ENCODE data around the gene AGMAT.

The AGMAT gene

DNA sequence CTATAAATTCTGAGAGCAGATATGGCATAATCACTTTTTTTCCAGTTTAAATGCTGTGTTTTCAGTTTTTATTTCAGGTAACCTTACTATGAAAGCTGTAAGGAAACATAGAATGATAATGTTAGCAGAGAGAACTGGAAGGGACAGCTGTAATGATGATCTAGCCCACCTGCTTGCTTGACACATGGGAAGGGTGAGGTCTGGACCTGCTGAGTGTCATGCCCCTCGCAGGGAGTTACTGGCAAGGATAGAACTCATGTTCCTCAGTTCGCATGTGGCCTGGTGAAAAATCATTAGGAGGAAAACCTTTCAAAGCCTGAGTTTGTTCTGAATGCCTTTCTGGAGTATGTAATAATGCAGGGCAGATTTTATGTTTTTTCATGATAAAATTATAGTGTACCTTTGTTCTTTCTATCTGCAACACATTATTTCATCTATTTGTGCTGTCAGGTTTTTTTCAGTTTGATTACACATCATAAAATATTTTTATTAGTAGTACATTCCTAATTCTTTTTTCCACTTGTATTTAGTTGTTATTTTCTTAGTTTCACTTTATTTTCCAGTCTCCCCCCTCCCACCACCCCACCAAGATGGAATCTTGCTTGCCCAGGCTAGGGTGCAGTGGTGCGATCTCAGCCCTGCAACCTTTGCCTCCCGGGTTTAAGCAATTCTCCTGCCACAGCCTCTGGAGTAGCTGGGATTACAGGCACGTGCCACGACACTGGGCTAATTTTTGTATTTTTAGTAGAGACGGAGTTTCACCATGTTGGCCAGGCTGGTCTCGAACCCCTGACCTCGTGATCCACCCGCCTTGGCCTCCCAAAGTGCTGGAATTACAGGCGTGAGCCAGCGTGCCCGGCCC, 40.4 kb upstream of the AGMAT start:
- no peak for DNase-seq (ENCODE audit: low spot score)
- ChIA-PET CTCF (interaction anchor here (0.6 to 0.7 kb wide), 2 partner anchors 23 to 56 kb away, joined by 3 to 4 read pairs; no protein-coding TSS in a partner anchor), POLR2A (ENCODE audit: low non-redundant PET) (no interaction called here)
- H3K27ac ChIP-seq = peak overlapping the region; percentile 40; the same call in 1 of the 2 replicates
- TF ChIP-seq, protein P1, sequence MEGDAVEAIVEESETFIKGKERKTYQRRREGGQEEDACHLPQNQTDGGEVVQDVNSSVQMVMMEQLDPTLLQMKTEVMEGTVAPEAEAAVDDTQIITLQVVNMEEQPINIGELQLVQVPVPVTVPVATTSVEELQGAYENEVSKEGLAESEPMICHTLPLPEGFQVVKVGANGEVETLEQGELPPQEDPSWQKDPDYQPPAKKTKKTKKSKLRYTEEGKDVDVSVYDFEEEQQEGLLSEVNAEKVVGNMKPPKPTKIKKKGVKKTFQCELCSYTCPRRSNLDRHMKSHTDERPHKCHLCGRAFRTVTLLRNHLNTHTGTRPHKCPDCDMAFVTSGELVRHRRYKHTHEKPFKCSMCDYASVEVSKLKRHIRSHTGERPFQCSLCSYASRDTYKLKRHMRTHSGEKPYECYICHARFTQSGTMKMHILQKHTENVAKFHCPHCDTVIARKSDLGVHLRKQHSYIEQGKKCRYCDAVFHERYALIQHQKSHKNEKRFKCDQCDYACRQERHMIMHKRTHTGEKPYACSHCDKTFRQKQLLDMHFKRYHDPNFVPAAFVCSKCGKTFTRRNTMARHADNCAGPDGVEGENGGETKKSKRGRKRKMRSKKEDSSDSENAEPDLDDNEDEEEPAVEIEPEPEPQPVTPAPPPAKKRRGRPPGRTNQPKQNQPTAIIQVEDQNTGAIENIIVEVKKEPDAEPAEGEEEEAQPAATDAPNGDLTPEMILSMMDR (conservative IDR thresholded peaks at IDR 0.05; ENCODE audit: low read depth) = no peak

DNA sequence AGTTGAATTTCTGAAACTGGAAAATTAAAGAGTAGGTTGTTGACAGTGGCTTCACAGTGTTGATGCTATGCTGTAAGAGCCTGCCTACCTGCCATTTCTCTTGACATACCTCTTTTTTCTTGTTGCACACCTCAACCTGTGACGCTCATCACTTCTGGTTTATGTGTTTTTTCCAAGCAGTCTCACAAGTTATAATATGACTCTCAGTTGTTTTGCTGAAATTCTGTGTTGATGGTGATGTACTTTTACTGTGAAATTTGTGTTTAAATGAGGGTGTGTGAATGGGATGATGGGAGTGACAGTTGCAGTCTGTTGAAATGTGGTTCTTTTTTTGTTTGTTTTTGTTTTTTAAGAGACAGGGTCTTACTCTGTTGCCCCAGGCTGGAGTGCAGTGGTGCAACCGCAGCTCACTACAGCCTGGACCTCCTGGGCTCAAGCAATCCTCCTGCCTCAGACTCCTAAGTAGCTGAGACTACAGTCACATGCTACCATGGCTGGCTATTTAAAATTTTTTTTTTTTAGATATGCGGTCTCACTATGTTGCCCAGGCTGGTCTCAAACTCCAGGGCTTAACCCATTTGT, 39.4 kb upstream of the AGMAT start:
- H3K27ac ChIP-seq = no peak overlapping the region
- ChIA-PET POLR2A (ENCODE audit: low non-redundant PET) (no interaction called here), CTCF (no interaction called here)
- no peak for DNase-seq (ENCODE audit: low spot score)
- TF ChIP-seq, protein P1 (conservative IDR thresholded peaks at IDR 0.05; ENCODE audit: low read depth) = no peak

DNA sequence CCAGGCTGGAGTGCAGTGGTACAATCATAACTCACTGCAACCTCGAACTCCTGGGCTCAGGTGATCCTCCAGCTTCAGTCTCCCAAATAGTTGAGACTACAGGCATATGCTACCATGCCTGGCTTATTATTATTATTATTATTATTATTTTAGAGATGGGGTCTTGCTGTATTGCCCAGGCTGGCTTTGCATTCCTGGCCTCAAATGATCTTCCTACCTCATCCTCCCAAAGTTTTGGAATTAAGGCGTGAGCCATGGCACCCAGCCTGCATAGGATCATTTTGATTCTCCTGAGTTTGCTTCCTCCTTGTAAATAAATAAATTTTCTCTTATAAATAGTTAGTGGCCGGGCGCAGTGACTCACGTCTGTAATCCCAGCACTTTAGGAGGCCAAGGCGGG, 38.6 kb upstream of the AGMAT start:
- no peak overlapping the region for H3K27ac ChIP-seq
- TF ChIP-seq, protein P1 (conservative IDR thresholded peaks at IDR 0.05; ENCODE audit: low read depth) = no peak
- DNase-seq (ENCODE audit: low spot score) = no peak
- ChIA-PET POLR2A (ENCODE audit: low non-redundant PET) (no interaction called here), CTCF (no interaction called here)

DNA sequence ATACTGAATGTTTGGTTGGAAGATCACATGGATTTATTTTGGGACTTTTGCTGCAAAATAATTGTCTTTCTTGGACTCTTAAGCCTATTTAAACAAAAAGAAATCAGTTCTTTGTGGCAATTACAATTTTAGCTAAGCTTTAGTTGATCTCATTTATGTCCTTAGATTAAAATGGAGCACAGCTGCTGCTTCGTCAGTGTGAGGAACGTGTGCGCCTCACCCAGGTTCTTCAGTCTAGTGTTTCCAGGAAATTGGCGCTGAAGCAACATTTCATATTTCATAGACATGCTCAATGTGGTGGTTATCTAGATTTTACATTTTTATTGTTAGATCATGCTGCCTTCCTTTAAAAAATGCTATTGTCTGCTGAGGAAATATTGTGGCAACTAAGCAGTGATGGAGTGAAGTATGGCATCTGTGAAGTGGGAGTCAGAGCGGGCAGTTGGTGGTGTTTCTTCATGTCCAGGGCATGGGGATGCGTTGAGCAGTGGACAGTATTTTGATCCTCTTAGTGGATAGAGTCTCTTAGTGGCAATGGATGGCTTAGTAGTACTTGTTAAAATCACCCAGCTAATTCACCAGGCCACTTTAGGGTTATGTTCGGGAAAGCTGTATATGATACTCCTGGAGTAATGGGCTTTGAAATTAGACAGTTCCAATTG, 38.0 kb upstream of the AGMAT start:
- ChIA-PET POLR2A (ENCODE audit: low non-redundant PET) (no interaction called here), CTCF (interaction anchor here (1.1 kb wide), 1 partner anchor 27 kb away, joined by 10 read pairs; no protein-coding TSS in a partner anchor)
- no peak overlapping the region for H3K27ac ChIP-seq
- TF ChIP-seq, protein P1 (conservative IDR thresholded peaks at IDR 0.05; ENCODE audit: low read depth) = no peak
- no peak for DNase-seq (ENCODE audit: low spot score)

DNA sequence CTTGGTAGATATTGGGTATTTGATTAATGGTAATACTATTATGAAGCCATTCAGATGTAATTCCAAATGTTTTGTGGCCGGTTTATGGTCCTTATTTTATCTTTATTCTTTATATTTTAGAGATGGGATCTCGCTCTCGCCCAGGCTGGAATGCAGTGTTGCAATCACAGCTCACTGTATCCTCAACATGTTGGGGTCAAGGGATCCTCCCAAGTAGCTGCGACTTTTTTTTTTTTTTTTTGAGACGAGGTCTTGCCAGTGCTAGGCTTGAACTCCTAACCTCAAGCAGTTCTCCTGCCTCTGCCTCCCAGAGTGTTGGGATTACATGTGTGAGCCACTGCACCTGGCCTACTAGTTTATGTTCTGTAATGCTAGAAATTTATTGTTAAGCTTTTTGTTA, 37.1 kb upstream of the AGMAT start:
- DNase-seq (ENCODE audit: low spot score) = no peak
- ChIA-PET CTCF (interaction anchor here (1.1 kb wide), 1 partner anchor 26 kb away, joined by 10 read pairs; no protein-coding TSS in a partner anchor), POLR2A (ENCODE audit: low non-redundant PET) (no interaction called here)
- no peak overlapping the region for H3K27ac ChIP-seq
- TF ChIP-seq, protein P1 (conservative IDR thresholded peaks at IDR 0.05; ENCODE audit: low read depth) = no peak

DNA sequence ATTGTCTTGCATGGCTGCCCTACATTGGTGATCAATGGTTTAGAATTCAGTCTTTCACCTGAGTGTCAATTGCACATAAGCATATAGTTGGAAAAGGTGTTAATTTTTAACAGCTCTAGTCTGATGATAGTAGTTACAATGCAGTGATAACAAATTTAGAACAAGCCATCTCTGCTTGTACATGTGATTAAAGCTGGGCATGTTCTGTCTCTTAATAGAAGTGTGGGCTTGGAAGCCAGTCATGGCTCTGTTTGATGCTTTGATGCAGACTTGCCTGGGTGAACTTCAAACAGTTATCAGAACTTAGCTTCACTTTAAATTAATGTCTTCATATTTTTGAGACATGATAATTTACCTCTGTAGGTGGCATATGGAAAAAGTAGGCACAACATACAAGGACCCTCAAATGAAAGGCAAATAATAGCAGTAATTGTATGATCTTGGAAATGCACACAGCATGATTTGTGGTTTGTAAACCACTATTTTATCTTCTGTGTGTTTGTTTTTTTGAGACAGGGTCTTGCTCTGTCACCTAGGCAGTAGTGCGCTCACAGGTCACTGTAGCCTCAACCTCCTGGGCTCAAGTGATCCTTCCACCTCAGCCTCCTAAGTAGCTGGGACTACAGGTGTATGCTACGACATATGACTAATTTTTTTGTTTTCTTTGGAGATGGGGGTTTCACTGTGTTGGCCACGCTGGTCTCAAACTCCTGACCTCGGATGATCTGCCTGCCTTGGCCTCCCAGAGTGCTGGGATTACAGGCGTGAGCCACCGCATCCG, 36.2 kb upstream of the AGMAT start:
- CTCF ChIA-PET = no interaction called here
- H3K27ac ChIP-seq = no peak overlapping the region
- POLR2A ChIA-PET (ENCODE audit: low non-redundant PET) = interaction anchor here (0.6 kb wide), 1 partner anchor 102 kb away, joined by 7 read pairs; no protein-coding TSS in a partner anchor
- TF ChIP-seq, protein P1 (conservative IDR thresholded peaks at IDR 0.05; ENCODE audit: low read depth) = no peak
- DNase-seq (ENCODE audit: low spot score) = no peak
